Hair follicle dermal papilla cell (primary cell): Measurements from ENCODE around the gene ZNF222. TPM values are rescaled to one million over a fixed set of nuclear protein-coding genes. Genes with fewer than 3 reads are reported as not detected.

Source experiments
- small RNA-seq: library from RNA; depleted of rRNA; stranded (forward); fragments of <200 nt; gene quantifications from one replicate; pipeline ENCODE3, GENCODE V24; 2012
- total RNA-seq: library from RNA; depleted of rRNA; stranded (reverse); fragments of >200 nt; gene quantifications from 2 replicates; pipeline ENCODE4 v1.2.3, GENCODE V29; 2012

ZNF222 gene
- 6.2 and 6.9 TPM in 2 replicates for total RNA-seq

GRCh38 chr19:44025217-44025936 lies at the start of gene ZNF222:
Gene ZNF222 (plus strand): TSS chr19:44025379. CDS start chr19:44025437, 58 bp downstream.

DNA sequence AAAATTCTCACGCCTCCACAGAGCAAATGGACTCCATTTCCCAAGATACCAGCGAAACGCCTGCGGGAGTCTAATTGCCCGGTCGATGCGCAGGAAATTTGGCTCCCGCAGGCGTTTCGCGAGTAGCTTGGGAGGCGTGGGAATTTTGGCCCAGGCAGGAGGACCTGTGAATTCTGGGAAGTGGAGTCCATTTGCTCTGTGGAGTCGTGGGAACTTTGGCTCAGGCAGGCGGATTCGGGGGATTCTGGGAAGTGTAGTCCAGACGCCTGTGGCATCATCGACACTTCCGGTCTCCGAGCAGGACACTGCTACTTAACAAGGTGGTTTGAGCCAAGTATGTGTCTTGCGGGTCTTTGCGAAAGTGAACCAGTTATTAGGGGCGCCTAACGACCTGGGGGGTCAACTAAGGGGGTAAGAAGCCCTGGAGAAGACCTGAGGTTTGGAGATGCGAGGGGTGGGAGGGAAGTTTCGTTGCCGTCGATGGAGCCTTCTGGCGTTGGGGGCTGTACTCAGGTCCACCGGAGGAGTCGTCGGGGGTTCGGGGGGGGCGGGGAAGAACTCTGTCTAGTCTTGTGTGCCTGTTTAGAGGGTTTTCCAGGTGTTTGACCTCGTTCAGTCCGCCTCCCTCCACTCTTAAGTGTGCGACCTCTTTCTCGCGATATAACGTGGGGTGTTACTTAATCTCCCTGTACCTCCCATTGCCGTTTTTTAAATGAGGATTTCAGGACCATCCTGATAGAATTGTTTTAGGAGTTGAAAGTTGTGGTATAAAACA lies 41.1 kb upstream of the ZNF222 start, which contains the start of gene ZNF155:
ZNF155 (plus strand) TSS at position 277 of the 775 bp plus-strand sequence. CDS start 4,356 bp downstream, outside the sequence.

DNA sequence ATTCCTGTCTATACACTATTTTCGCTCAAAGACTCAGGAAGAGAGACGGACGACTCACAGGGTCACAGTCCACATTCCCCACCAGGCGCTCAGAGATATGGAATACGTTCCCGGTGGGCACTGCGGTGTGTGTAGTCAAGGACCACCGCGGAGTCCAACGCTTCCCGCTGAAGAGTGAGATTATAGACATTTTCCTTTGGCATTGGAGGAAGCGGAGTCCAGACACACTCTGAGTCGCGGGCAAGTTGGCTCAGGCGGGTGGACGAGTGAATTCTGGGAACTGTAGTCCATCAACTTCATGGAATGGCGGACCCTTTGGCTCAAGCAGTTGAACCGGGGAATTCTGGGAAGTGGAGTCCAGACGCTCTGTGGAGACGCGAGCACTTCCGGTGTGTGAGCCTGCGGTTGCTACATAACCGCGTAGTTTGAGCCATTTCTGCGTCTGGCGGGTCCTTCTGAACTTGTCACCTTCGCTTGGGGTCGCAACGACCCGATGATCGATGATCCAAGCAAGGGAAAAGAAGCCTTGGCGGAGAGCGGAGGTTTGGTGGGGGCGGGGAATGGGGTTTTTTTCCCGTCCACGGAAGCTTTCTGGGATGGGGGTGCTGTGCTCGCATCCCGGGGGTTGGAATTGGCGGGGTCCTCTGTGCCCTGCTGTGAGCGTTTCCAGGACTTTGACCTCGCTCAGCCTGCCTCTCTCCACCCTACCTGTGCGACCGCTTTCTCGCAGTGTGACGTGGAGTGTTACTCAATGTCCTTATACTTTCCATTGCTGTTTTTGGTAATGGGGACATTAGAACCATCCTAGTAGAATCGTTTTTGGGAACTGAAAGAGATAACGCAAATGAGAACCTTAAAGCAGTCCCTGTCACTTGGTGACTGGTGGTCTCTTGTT lies 22.4 kb upstream of the ZNF222 start, which contains the start of gene ZNF230:
ZNF230 (plus strand) TSS at position 392 of the 895 bp plus-strand sequence. CDS start 4,122 bp downstream, outside the sequence.

DNA sequence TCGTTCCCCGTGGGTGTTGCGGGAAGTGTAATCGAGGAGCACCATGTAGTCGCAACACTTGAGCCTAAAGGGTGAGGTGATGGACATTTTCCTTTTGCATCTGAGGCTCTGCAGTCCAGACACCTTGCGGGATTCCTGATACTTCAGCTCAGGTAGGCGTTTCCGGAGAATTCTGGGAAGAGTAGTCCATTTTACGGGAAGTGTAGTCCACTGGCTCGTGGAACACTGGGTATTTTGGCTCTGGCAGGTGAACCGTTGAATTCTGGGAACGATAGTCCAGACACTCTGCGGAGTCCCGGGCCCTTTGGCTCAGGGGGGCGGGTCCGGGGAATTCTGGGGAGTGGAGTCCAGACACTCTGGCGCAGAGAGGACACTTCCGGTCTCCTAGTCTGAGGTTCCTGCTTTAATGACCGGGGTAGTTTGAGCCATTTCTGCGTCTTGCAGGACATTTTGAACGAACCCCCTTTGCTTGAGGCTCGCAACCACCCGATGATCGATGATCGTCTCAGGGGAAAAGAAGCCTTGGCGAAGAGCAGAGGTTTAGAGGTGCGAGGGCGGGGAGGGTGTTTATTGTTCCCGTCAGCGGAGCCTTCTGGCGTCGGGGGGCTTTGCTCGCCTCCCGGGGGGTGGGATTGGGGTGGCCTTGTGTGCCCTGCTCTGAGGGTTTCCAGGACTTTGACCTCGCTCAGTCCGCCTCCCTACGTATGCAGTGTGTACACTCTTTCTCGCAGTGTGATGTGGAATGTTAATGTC lies 26.6 kb downstream of the ZNF222 start, which contains the start of gene ZNF223:
ZNF223 (plus strand) TSS at position 387 of the 753 bp plus-strand sequence. CDS start 3,141 bp downstream, outside the sequence.

GRCh38 chr19:44071824-44072542 lies 46.8 kb downstream of the ZNF222 start, which contains the start of gene ZNF284:
Gene ZNF284 (plus strand): TSS chr19:44072159. CDS start chr19:44076390, 4,231 bp downstream.

Small RNA genes lying within 50 kb of the gene (small RNA-seq; reads per million reads assigned to genes)
- gene AC006213.5 = not detected

Other genes starting within 250 kb of the ZNF222 start
- gene KCNN4, start 244.4 kb upstream of the ZNF222 start, total RNA-seq = 6.0 and 6.4 TPM in 2 replicates
- gene LYPD5, start 222.9 kb upstream of the ZNF222 start, total RNA-seq = 0.24 and 0.65 TPM in 2 replicates
- gene ZNF283, start 198.1 kb upstream of the ZNF222 start, total RNA-seq = 13.7 and 21.3 TPM in 2 replicates
- 2.4 and 3.8 TPM in 2 replicates for gene ZNF404, start 141.4 kb upstream of the ZNF222 start, total RNA-seq
- 14.3 and 20.4 TPM in 2 replicates for gene ZNF45, start 90.1 kb upstream of the ZNF222 start, total RNA-seq
- 13.1 and 14.4 TPM in 2 replicates for gene ZNF221, start 74.2 kb upstream of the ZNF222 start, total RNA-seq
- 8.0 and 13.3 TPM in 2 replicates for gene ZNF155, start 41.2 kb upstream of the ZNF222 start, total RNA-seq
- 3.2 and 3.7 TPM in 2 replicates for gene ZNF230, start 22.4 kb upstream of the ZNF222 start, total RNA-seq
- 5.2 and 6.2 TPM in 2 replicates for gene ZNF223, start 26.7 kb downstream of the ZNF222 start, total RNA-seq
- 3.2 and 3.4 TPM in 2 replicates for gene ZNF284, start 46.8 kb downstream of the ZNF222 start, total RNA-seq
- gene ZNF224, start 69.0 kb downstream of the ZNF222 start, total RNA-seq = 32.1 and 38.9 TPM in 2 replicates
- 5.6 and 6.5 TPM in 2 replicates for gene ZNF225, start 88.0 kb downstream of the ZNF222 start, total RNA-seq
- gene ZNF234, start 116.2 kb downstream of the ZNF222 start, total RNA-seq = 10.6 and 12.0 TPM in 2 replicates
- gene ZNF226, start 139.7 kb downstream of the ZNF222 start, total RNA-seq = 17.6 and 17.8 TPM in 2 replicates
- gene ZNF227, start 187.2 kb downstream of the ZNF222 start, total RNA-seq = 14.9 and 15.7 TPM in 2 replicates
- 1.1 and 1.9 TPM in 2 replicates for gene ZNF233, start 234.5 kb downstream of the ZNF222 start, total RNA-seq